Measurements from ENCODE around the gene DPEP2NB.

Gene DPEP2NB

DNA sequence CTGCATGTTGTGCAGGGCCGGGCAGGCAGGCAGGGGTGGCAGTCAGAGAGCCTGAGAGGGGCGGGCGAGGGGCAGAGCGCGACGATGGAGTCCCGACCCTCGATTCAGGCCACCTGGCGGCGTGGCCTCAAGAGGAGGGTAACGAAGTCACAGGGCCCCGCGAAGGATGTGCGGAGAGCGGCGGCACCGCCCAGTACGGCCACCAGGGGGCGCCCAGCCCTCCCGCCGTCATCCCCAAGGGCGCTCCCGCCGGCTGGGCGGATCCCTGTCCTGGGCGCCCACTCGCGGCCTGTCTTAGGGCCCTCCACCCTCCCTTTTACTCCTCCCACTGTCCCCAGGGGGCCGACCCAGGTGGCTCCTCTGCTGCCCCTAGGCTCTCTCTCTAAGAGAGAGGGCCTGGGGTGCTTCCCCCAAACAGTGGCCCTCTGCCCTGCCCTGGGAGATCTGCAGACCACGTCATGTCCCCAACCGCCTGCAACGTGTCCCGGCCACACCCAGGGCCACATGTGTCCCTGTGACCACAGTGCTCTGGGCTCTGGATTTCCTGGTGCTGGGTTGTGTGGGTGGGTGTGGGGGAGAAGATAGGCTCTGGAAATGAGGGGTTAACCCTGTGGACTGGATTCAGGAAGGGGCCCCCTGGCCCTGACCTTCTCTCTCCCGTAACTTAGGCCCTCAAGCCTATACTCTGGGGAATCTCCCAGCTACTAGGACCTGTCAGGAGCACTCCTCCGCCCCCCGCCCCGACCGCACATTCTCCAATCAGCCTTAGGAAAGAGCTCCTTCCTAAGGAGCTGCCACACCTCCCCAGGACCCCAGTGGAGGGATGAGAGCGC, 22.3 kb downstream of the DPEP2NB start:
- DNase-seq (ENCODE audit: low read depth, low spot score), result peak; percentile 59
- H3K4me3 ChIP-seq (ENCODE audit: low read depth, low read length), result no peak overlapping the region
- TF ChIP-seq, protein P1, sequence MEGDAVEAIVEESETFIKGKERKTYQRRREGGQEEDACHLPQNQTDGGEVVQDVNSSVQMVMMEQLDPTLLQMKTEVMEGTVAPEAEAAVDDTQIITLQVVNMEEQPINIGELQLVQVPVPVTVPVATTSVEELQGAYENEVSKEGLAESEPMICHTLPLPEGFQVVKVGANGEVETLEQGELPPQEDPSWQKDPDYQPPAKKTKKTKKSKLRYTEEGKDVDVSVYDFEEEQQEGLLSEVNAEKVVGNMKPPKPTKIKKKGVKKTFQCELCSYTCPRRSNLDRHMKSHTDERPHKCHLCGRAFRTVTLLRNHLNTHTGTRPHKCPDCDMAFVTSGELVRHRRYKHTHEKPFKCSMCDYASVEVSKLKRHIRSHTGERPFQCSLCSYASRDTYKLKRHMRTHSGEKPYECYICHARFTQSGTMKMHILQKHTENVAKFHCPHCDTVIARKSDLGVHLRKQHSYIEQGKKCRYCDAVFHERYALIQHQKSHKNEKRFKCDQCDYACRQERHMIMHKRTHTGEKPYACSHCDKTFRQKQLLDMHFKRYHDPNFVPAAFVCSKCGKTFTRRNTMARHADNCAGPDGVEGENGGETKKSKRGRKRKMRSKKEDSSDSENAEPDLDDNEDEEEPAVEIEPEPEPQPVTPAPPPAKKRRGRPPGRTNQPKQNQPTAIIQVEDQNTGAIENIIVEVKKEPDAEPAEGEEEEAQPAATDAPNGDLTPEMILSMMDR (IDR thresholded peaks at IDR 0.05; ENCODE audit: low read depth, low read length), result peak; percentile 86
- in situ Hi-C loops (cut with HindIII; ENCODE audit: low sequenced_read_pairs), result no loop called here

DNA sequence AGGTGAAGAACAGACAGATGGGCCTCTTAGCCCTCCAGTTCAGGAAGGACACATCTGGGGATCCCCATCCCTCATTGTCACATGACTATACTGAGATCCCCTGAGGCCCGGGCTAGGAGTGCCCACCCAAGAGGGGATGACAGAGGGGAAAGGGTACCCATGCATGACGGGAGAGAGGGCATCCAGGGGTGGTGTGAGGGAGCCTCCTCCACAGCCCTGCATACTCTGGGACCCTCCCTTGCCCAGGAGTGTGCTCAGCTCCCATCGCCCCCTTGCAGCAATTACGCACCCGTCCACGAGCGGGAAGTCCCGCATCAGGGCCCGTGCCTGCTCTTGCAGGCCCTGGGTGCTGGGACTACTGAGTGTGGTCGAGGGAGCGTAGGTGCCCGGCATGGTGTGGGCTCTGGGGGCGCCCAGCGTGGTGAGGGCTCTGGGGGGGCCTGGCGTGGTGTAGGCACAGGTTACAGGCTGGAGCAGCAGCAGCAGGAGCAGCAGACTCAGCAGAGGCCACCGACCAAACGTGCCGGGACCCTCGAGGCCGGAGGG, 23.0 kb downstream of the DPEP2NB start:
- in situ Hi-C loops (cut with HindIII; ENCODE audit: low sequenced_read_pairs), result no loop called here
- TF ChIP-seq, protein P1 (IDR thresholded peaks at IDR 0.05; ENCODE audit: low read depth, low read length), result no peak
- H3K4me3 ChIP-seq (ENCODE audit: low read depth, low read length), result no peak overlapping the region
- no peak for DNase-seq (ENCODE audit: low read depth, low spot score)

DNA sequence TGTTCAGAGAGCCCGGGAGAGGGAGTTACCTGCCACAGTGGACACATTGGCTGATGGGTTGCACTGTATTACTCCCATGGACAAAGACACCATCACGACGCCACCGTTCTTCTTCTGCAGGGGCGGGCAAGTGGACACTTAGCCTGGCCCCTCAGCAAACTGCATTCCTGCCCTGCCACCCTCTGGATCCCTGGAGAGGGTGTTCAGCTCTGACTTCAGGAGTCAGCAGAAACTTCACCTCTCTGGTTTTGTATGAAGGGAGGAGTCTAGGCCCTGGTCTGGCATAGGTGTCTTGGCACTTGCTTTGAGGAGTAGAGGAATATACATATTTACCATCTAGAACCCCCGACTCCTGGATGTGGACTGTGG, 25.7 kb downstream of the DPEP2NB start:
- in situ Hi-C loops (cut with HindIII; ENCODE audit: low sequenced_read_pairs), result no loop called here
- no peak overlapping the region for H3K4me3 ChIP-seq (ENCODE audit: low read depth, low read length)
- TF ChIP-seq, protein P1 (IDR thresholded peaks at IDR 0.05; ENCODE audit: low read depth, low read length), result no peak
- DNase-seq (ENCODE audit: low read depth, low spot score), result no peak

DNA sequence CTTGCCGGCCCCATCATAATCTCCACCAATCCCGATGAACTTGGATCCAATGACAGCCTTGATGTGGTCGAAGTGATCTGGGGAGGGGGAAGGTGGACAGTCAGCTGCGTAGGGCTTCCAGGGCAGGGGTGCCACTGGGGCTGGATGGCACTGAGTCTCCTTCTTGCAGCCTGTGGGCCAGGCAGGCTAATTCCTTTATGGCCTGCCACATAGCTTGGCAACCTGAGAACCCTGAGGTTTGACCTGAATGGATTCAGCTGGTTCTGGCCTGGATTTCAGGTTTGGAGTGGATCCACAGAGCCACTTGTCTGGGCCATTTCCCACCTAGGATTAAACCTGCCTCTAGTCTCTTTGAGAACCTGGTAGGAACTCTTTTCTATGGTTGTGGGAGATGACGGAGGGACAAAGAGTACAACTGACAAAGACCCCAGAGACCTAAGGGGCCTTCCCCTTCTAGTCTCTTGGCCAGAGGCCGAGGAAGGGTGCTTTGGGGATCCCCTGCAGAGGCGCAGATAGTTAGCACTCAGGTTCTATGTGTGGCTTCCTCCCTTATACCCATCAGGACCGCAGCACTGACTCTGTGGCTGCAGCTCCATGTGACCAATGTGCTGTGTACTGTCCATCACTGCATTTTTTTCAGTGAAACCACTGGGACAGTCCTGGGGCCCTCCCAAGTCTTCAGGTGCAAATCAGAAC, 26.2 kb downstream of the DPEP2NB start:
- no peak overlapping the region for H3K4me3 ChIP-seq (ENCODE audit: low read depth, low read length)
- in situ Hi-C loops (cut with HindIII; ENCODE audit: low sequenced_read_pairs), result no loop called here
- no peak for DNase-seq (ENCODE audit: low read depth, low spot score)
- TF ChIP-seq, protein P1 (IDR thresholded peaks at IDR 0.05; ENCODE audit: low read depth, low read length), result no peak

DNA sequence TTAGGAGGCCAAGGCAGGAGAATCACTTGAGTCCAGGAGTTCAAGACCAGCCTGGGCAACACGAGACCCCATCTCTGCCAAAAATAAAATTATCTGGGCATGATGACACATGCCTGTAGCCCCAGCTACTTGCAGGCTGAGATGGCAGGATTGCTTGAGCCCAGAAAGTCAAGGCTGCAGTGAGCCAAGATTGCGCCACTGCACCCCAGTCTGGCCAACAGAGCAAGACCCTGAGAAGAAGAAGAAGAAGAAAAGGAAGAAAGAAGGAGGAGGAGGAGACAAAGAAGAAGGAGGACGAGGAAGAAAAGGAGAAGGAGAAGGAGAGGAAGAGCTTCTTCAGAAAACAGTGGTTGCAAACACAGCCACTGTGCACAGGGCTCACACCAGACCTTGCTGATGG, 27.0 kb downstream of the DPEP2NB start:
- no peak for DNase-seq (ENCODE audit: low read depth, low spot score)
- TF ChIP-seq, protein P1 (IDR thresholded peaks at IDR 0.05; ENCODE audit: low read depth, low read length), result no peak
- H3K4me3 ChIP-seq (ENCODE audit: low read depth, low read length), result no peak overlapping the region
- in situ Hi-C loops (cut with HindIII; ENCODE audit: low sequenced_read_pairs), result no loop called here

DNA sequence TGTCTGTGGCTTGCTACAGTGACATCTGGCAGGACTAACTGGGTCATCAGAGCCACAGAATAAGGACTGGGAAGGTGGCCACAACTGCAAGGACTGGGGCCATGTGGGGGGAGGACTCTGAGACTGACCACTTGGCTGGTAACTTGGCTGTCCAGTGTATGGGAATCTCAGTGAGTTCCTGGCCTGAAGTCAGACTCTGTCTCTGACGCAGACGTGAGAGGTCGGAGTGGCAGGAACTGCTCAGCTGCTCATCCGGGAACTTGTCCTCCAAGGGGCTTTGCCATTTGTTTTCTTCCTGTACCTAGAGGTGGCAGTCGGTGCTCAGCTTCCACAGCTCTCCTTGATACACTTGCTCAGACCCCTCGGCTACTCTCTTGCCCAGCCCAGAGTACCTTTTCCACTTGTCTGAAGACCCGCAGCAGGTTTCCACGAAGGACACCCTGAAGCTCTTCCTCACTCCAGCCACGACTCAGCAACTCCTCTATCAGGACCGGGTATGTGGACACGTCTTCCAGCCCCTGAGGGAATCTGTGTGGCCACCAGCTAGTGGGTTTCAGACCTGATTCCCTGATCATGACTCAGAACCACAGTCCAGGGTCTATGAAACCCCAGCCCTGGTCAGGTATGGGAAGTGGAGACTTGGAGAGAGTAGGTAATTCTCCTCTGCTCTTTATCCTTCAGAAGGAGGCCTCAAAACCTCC, 28.1 kb downstream of the DPEP2NB start:
- in situ Hi-C loops (cut with HindIII; ENCODE audit: low sequenced_read_pairs), result no loop called here
- DNase-seq (ENCODE audit: low read depth, low spot score), result no peak
- H3K4me3 ChIP-seq (ENCODE audit: low read depth, low read length), result no peak overlapping the region
- TF ChIP-seq, protein P1 (IDR thresholded peaks at IDR 0.05; ENCODE audit: low read depth, low read length), result no peak

Measured in astrocyte of the spinal cord (primary cell).